HT-29 (cell line): ENCODE measurements around the gene CYP46A1. TPM values are rescaled to one million over a fixed set of nuclear protein-coding genes. Genes with fewer than 3 reads are reported as not detected.

Experiments
- DNase-seq: peaks from one replicate; pipeline ENCODE4 v3.0.0-alpha.2; 2015; ENCODE audit warnings: low spot score
- total RNA-seq: library from RNA; depleted of rRNA; stranded (reverse); fragments of >200 nt; shearing (Covaris generic); gene quantifications from 2 replicates; pipeline ENCODE4 v1.2.3, GENCODE V29; 2014

The CYP46A1 gene
- total RNA-seq, 1 experiment from 2014 or later = not detected

DNA sequence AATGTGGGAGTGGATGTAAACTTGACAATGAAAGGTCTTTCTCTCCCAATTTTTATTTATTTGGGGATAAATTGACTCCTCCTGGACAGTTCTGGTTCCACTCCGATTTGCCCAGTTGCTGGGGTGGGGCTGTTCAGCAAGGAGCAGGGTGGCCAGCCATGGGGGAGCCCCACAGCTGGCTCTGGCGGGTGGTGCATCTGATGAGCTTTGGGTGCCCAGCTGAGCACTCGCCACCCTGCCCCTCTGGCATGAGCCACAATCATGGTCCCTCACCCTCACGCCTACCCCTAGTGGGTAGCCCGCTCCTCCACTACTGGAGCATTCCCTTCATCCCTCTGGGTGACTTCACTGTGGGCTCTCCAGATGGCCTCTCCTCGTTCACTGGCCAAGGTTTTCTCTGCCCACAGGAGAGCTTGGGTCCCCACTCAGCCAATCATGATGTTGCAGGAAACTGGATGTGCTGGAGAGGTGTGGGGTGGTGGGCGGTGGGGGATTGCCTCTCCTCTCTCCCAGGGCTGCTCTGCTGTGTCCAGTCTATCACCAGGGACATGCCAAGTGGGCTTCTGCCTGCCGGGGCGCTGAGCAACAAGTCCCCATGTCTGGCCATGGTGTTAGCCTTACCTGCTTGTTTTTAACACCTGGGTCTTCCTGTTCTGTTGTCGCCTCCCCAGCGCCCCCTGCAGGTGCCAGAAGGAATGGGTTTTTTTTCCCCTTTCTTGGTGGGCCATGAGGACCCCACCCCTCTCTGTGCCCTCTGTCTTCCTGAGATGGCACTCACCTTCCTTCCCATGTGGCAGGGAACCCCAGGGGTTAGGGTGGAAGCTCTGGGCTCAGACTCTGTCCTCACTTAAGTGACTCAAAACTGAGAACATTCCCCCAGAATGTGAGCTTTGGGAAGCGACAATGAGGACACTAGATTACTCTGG, 3.4 kb downstream of the CYP46A1 start:
- DNase-seq = peak; percentile 17

DNA sequence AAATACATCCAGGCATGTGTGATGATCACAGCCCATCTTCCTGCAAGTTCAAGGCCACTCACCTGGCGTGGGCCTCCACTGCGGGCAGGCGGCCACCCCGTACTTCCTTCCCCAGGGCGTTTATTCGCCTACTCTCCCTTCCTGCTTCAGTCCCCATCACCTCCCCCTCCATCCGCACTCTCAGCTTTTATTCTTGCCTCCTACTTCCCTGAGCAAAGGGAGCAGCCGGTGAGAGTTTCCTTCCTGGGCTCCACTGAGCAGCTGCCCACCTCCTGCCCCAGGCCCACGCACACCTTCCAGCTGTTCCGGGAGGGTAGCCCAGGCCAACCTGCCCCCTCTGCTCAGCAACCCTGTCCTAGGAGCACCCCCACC, 4.1 kb downstream of the CYP46A1 start:
- DNase-seq = no peak

DNA sequence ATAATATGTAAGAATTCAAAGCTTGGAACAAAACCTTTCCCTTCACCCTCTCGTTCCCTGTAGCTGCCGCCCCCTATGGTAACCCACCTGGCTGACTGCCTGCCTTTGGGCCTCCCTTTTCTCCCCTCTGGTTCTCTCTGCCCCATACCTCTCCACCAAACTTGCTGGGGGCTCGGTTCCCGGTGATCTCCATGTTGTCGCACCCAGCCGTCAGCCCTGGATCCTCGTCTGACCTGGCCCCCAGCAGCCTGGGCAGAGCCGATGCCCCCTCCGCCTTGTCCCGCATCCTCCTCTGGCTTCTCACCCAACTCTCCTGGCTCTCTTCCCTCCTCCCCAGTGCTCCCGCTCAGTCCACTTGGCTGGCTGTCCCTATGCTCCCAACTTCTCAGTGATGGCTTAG, 4.5 kb downstream of the CYP46A1 start:
- no peak for DNase-seq

DNA sequence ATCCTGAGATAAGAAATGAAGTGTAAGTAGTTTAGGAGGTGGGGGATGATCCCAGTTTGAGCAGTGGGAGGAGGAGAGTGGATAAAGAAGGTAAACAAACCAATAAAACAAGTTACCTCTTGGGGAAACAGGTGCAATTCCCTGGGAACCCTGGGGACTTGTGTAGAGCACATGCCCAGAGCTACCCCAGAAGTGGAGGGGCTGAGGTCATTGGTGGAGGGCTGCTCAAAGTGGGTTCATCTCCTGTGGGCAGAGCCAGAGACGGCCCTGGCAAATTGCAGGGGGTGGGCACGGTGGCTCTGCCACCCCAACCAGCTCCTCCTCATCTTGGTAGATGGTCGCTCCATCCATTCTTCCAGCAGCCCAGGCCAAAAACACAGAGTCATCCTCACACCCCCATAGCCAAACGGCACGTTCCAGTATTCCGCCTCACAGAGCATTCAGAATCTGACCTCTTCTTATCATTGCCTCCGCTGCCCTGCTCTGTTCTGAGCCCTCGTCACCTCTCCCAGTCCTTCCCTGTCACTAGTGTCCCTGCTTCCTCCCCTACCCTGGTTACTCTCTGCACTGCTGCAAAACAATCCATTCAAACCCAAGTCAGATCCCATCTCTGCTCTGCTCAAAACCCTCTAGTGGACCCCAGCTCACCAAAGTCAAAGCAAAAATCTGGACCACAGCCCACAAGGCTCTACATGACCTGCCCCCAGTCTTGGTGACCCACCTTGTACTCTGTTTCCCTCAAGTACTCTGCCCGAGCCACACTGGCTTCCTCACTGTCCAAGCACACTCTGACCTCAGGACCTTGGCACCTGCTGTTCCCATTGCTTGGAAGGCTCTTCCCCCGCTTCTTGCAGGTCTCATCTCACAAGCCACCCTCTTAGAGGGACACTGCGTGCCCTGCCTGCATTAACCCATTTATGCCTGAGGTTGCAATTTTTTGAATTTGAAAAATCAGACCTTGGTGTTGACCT, 5.5 kb downstream of the CYP46A1 start:
- DNase-seq = no peak

DNA sequence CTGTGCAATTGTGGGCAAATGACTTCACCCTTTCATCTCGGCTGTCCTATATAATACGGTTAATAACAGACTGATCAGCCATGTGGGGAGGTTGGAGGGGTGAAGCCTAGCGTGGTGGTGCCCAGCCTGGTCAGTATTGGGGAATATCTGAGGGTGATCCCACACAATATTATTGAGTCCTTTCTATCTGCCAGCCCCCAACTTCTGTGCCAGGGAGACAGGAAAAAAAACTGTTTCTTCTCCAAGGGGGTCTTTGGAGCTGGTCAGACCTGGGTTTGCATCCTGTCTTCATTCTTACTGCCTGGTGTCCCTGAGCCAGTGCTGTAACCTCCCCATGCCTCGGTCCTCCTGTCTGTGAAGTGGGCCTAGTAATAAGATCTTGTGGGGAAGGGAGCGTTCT, 6.5 kb downstream of the CYP46A1 start:
- no peak for DNase-seq

DNA sequence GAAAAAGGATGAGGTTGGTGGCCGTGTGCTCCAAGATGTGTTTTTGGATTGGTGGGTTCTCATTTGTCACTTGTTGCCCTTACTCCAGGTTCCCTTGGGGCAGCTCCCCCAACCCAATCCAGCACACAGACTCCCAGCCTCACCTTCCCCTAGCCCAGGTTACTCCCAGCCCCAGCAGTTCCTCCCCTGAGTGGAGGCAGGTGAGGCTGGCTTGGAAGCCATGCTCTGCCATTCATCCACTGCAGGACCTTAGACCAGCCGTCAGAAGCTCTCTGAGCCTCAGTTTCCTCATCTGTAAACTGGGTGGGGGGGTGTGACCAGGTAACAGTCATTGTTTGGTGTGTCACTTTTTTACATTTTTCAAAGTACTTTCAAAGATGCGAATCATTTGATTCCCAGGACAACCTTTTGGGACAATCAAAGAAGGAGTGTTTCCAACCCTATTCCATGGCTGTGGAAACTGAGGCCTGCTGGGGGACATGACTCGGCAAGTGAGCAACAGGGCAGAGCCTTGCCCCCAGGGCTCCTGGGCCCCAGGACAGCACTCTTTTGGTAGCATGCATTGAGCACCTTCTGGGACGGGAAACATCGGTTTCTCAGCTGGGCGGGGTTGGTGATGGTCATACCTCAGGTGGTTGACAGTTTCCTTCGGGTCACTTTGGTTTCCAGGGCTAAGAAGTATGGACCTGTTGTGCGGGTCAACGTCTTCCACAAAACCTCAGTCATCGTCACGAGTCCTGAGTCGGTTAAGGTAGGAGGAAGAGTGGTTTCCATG, 7.2 kb downstream of the CYP46A1 start:
- DNase-seq = no peak

DNA sequence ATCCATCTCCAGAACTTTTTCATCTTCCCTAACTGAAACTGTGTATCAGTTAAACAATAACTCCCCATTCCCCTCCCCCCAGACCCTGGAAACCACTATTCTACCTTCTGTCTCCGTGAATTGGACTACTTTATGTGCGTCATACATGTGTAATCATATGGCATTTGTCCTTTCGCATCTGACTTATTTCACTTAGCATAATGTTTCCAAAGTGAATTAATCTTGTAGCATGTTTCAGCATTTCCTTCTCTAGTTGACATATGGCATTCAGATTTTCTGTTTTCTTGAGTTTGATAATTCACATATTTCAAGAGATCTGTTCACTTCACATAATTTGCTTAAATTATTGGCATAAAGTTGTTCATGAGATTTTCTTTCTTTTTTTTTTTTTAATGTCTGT, 9.8 kb downstream of the CYP46A1 start:
- no peak for DNase-seq

DNA sequence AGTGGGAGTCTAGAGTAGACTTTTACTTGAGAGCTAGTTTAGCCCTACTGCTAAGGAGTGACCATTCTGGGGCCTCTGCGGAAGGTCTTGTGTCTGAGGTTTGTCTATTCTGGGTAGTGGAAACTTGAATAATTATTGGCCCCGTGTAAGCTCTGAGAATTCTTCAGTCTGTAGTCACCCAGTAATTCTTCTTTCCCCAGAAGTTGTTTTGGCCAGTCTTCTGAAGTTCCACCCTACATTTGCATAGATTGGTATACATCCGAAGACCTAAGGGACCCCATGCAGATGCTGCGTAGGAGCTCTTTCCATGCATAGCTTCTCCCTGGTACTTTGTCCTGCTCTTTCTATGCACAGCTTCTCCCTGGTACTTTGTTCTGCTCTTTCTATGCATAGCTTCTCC, 12.8 kb downstream of the CYP46A1 start:
- DNase-seq = no peak

DNA sequence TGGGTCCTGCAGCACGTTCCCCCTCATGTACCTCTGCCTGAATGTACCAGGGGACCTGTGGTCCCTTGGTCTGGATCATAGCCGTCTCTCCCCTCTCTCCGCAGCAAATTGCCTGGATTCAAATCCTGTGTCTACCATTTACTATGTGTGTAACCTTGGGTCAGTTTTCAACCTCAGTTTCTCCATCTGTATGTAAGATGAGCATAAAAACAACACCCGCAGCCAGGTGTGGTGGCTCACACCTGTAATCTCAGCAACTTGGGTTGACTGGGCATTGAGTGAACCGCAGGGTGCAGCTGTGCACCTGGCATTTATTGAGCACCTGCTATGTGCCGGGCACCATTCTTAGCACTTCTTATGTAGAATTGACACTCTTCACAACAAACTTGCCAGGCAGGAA, 14.1 kb downstream of the CYP46A1 start:
- DNase-seq = no peak

DNA sequence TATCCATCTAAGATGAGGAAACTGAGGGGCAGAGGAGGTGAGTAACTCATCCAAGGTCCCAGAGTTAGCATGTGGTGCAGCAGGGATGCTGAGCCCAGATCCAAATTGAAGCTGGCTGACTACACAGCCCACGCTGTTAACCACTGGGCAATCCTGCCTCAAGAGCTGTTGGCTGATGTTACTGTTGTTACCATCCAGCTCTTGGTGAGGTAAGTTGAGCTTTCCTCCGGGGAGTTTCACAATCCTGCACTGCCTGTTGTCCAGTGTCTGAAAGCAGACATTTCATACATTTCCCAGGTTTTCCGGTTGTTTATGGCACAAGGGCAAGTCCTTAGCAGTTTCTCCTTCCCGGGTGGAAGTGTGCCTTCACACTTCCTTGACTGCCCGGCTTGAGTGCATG, 14.5 kb downstream of the CYP46A1 start:
- no peak for DNase-seq

DNA sequence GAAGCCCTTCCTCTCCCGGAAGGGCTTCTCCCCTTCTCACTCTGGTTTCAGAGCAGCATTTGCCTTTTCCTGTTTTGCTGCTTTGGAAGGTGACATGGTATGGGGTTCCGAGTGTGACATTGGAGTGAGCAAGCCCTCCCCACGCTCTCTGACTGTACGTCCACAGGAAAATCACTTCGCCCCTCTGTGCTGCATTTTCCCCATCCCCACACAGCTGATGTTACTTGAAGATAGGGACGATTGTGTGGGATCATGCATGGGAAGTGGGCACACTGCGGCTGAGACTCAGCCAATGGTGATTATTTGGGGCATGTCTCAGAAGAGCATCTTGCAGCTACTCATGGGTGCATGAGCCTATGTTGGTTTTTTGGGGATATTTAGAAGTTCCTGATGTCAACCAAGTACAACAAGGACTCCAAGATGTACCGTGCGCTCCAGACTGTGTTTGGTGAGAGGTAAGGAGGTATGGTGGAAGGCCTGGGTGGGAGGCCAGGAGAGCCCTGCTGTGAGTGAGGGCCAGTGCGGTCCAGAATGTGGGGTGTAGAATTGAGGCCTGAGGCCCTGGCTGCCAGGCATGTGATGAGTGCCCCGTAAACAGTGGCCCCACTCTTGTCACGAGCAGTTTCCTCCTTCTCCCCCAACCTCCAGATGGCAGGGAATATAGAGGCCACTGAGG, 15.1 kb downstream of the CYP46A1 start:
- no peak for DNase-seq

DNA sequence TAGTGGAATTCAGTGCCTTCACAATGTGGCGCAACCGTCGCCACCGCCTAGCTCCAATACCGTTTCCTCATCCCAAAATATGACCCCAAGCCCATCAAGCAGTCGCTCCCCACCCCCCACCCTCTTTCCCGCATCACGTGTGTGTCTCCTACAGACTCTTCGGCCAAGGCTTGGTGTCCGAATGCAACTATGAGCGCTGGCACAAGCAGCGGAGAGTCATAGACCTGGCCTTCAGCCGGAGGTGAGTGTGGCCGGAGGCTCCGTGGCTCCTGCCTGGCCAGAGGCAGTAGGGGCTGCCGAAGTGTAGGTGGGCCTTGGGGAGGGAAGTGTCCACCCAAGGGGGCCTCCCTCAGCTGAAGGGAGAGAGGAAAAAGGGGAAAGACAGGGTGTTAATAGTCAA, 15.8 kb downstream of the CYP46A1 start:
- DNase-seq = no peak

DNA sequence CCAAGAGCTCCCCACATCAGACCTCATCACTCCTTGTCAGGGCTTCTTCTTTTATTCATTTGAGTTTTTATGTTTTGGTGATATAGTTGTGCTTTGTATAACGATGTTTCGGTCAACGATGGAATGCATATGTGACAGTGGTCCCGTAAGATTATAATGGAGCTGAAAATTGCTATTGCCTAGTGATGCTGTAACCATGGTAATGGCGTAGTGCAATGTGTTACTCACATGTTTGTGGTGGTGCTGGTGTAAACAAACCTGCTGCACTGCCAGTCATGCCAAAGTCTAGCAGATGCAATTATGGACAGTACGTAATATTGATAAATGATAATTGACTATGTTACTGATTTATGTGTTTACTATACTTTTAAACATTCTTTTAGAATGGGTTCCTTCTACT, 16.3 kb downstream of the CYP46A1 start:
- DNase-seq = no peak

DNA sequence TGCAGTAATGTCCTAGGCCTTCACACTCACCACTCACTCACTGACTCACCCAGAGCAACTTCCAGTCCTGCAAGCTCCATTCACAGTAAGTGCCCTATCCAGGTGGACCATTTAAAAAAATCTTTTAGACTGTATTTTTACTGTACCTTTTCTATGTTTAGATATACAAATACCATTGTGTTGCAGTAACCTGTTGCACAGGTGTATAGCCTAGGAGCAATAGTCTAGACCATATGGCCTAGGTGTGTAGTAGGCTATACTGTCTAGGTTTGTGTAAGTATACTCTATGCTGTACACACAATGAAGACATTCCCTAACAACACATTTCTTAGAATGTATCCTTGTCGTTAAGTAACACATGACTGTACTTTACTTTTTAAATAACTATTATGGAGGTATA, 17.2 kb downstream of the CYP46A1 start:
- no peak for DNase-seq

DNA sequence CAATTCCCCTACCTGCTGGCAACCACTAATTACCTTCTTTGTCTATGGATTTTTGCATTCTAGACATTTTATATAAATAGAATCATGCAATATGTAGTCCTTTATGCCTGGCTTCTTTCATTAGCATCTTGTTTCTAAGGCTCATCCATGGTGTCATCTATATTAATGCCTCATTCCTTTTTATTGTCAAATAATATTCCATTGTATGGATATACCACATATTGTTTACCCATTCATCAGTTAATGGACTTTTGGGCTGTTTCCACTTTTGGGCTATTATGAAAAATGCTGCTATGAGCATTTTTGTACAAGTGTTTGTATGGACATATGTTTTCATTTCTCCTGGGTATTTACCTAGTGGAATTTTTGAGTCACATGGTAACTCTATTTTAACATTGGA, 18.0 kb downstream of the CYP46A1 start:
- DNase-seq = no peak

DNA sequence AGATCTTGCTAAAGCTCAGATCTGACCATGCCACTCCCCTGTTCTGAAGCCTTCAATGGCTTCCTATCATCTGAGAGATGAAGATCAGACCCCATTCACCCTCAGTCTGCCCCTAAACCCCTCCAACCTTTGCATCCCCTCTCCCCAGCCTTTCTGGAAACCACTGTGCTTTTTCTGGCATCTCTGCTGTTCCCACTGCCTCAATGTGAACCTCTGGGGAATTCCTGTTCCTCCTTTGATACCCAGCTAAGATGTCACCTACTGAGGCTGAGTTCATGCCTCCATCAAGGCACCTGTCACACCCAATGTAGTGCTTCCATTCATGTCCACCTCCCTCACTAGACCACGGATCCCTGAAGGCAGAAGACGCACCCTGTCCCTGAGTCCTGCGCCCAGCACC, 19.3 kb downstream of the CYP46A1 start:
- no peak for DNase-seq

DNA sequence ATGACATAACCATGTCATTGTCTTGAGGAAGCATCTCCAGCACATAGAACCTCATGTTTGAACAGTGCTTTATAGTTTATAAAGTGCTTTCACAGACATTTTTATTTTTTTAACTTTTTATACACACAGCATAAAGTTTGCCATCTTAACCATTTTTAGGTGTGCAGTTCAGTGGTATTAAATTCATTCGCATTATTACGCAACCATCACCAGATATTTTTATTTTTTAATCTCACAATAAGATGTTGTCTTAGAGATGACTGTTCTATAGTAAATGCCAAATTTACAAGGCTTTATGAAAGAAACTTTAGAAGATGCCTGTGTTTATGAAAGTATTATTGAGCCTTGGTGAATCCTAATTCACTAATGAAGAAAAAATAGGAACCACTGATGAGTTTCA, 19.9 kb downstream of the CYP46A1 start:
- DNase-seq = no peak

DNA sequence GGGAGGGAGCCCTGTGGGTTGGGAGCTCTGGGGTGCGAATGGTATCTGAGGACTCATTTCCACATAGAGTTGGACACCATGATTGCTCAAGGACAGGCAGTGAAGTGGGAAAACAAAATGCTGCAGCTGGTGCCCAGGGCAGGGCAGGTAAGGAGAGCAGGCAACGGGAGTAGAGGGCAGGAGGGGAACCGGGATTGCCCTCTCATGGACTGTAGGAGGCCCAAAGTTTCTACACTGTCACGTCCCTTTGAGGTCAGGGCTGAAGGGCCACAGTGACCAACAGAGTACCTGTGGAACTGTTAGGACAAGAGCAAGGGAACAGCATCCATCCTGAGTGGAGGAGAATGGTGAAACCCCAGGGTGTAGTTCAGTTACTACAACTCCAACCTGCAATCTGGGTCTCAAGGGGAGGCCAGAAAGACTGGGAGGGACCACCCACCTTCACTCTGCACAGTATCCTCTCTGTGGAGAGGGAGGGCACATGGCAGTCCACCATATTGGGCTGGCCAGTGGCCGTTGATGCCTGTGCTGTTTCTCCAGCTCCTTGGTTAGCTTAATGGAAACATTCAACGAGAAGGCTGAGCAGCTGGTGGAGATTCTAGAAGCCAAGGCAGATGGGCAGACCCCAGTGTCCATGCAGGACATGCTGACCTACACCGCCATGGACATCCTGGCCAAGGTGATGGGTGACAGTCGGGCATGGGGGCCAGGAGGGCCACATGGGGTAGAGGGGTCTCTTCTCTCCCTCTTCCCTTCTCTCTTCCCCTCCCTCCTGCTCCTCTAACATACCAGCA, 22.2 kb downstream of the CYP46A1 start:
- DNase-seq = no peak

DNA sequence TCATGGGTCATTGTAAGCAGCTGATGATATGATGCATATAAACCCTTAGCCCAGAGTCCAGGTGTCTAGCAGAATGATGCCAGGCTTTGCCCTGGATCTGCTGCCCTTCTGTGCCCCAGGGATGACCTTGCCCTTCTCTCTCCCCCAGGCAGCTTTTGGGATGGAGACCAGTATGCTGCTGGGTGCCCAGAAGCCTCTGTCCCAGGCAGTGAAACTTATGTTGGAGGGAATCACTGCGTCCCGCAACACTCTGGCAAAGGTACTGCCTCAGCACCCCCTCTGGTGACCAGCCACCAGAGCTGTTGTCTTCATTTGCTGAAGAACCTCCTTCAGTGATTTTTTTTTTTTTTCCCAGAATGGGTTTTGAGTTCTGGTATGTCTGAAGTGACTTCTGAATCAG, 23.3 kb downstream of the CYP46A1 start:
- no peak for DNase-seq

DNA sequence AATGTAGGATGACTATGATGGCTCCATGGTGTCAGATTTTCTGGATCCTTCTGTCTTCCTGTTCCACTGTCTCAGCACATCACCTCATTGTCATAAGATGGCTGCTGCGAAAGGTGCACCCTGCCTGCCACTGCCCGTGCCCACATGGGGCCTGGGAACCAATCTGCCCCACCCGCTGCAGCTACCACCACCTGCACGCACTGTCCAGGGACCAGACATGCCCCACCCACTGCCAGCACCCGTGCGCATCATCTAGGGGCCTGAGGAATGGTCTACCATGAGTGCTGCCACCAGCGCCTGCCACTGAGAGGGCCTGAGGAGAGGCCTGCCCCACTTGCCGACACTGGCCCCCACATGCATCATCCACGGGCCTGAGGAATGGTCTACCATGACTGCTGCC, 23.8 kb downstream of the CYP46A1 start:
- no peak for DNase-seq
